ENCODE measurements around the gene FCRL4.

The FCRL4 gene

DNA sequence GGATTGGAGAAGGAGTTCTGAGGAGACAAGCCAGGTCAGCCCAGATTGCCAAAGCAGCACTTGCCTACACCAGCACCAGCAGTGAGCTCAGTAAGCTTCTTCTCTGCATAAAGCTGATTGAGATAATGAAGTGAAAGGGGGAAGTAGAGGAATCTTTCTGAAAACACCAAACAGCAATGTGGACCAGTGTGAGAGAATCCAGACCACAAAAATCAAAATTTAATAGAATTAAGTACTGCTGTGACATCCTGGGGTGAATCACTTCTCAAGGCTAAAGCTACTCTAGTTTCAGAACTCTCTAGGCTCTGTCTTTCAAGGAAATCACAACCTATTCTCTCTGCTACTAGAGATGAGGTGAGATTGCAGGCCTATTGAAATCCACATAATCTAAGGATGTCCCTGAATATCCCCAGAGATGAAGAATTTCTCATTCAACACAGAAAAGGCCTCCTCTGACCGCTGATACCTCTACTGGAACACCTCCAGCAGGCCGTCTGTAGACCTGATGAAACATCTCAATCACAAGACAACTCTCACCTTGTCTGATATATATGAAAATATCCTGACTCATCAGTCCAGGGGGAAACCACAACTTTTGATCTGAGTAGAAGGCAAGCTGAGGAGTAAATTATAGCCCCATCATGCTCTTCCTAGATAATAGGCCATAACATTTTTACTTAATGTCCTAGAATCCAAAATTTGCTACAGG, at the start of gene FCRL4:
FCRL4 (minus strand) TSS at position 127 of the 709 bp plus-strand sequence. CDS start 141 bp downstream, outside the sequence.
- no peak for DNase-seq (ENCODE audit: low read depth in 2 of 2)

DNA sequence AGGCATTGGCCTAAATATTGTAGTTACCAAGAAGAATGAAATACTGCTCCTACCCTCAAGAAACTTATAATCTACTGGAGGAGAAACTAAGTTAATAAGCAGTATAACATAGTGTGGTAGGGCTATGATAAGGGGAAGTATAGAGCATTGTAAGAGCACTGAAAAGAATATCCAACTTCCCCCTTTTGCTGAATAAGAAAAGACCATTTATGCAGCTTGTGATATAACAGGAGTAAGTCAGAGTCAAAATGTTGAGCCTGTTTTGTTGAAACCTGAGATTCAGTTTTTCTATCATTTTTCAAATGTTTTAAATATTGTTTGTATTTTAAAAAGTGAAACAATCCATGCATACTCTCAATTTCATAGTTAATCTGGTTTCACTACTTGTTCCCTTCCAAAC, 48.3 kb upstream of the FCRL4 start:
- no peak for DNase-seq (ENCODE audit: low read depth in 2 of 2)

GRCh38 chr1:157641177-157641576, 43.3 kb upstream of the FCRL4 start:
- DNase-seq (ENCODE audit: low read depth in 2 of 2) = no peak

- DNase-seq (ENCODE audit: low read depth in 2 of 2) = no peak
Observed at GRCh38 chr1:157639800-157640199, 41.9 kb upstream of the FCRL4 start.

GRCh38 chr1:157628773-157629172, 30.9 kb upstream of the FCRL4 start:
- no peak for DNase-seq (ENCODE audit: low read depth in 2 of 2)

DNA sequence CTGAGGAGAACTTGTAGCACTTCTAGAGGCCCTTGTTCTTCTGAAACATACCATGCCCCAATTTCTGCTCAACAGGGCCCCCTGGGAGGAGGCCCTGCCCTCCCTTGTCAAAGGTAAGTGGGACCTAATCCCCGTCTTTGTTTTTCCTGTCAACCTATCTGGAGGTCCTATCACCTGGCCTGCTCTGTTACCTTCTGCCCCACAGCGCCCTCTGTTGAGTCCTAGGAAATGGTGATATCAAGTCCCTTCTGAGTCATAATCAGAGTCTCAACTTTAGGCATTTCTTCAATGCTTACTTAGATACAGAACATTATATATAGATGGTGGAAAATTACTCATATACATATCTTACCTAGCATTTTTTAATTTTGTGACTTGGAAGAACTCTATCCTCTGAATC, 28.2 kb upstream of the FCRL4 start:
- DNase-seq (ENCODE audit: low read depth in 2 of 2) = peak in 1 of 2 donors; percentile 4

GRCh38 chr1:157624471-157624870, 26.6 kb upstream of the FCRL4 start:
- DNase-seq (ENCODE audit: low read depth in 2 of 2) = no peak

DNA sequence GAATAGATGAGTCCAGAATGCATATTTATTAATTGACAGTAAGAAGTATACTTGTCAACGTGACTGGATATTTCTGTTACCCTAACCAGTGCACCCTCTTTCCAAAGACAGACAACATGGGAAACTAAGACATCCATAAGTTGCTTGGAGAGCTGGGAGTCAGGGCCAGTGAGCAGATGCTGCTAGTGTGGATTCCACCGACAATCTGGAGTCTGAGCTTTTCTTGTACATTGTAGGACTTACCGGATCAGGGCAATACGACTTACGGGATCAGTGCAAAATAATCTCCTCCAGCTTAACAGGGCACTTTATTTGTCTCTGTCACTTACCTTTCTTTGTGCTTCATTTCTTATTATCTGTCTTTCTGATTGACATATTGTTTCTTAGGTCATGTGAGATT, 24.6 kb upstream of the FCRL4 start:
- DNase-seq (ENCODE audit: low read depth in 2 of 2) = no peak

GRCh38 chr1:157618190-157618589, 20.3 kb upstream of the FCRL4 start:
- DNase-seq (ENCODE audit: low read depth in 2 of 2) = no peak

DNA sequence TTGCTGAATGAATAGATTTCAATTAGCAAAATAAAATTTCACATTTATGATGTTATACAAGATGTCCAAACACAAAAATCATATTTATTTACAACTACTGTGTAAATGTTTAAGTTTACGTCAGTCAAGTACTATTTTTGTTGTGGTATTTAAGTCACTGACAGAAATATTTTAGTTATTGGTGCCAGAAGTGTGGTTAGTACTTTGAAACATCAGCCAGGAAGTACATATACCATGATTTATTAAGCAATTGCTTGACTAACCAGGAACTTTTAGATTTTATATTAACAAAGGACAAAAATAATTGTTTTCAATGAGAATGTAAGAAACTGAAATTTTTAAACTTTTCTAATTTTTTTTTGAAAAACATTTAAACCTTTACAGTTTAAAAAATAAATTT, 2.4 kb upstream of the FCRL4 start:
- DNase-seq (ENCODE audit: low read depth in 2 of 2) = no peak

DNA sequence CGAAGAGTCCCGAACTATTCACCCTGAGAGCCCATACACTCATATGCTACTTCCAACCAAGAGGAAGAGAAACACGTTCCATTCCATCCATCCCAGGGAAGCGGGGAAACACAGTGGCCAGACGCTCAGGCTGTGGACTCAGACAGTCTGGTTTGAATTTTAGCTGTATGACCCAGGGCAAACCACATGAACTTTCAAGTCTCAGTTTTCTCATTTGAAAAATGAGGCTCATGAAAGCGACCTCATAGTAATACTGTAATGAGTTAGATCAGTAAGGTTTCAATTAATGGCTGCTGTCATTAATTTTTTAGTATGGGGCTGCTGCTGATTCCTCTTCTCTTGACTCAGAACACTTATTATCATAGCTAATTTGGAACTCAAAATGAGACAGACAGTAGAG, 1.5 kb downstream of the FCRL4 start:
- DNase-seq (ENCODE audit: low read depth in 2 of 2) = no peak

DNA sequence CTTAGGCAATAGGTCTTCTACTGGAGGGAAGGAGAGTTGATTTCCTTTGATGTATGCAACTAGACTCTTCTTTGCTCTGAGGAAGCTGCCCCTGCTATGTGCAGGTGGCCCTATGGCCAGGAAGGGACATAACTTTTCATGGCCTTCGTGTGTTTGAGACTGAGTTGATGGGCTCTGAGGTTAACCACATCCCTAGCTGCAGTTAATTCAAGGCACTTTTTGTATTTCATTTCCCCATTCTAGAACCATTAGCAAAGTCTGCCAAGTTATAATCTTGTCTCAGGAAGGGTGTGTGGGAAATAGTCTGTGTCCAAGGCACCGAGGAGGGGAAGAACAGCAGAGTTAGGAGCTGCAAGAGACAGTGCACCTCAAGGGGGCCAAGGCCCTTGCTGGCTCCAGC, 2.5 kb downstream of the FCRL4 start:
- DNase-seq (ENCODE audit: low read depth in 2 of 2) = no peak

- DNase-seq (ENCODE audit: low read depth in 2 of 2) = no peak
Observed at GRCh38 chr1:157585984-157586383, 11.9 kb downstream of the FCRL4 start.

GRCh38 chr1:157584503-157584902, 13.4 kb downstream of the FCRL4 start:
- DNase-seq (ENCODE audit: low read depth in 2 of 2) = no peak

DNA sequence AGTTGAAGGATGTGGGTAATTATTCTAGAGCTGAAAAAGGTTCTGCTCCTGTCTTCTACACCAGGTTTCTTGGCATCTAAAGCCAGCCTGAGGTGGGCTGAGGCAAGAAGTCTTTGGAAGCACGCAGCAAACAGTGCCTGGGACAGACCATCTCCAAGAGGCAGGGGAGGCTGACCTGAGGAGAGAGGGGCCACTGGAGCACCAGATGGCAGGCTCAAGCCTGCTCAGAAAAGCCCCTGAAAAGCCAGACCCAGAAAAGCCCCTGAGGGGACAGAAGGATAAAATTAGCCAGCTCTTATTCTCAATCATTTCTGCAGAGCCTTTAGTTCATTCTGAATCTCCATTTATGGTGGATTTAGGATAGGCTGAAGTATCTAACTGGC, 17.1 kb downstream of the FCRL4 start:
- no peak for DNase-seq (ENCODE audit: low read depth in 2 of 2)

DNA sequence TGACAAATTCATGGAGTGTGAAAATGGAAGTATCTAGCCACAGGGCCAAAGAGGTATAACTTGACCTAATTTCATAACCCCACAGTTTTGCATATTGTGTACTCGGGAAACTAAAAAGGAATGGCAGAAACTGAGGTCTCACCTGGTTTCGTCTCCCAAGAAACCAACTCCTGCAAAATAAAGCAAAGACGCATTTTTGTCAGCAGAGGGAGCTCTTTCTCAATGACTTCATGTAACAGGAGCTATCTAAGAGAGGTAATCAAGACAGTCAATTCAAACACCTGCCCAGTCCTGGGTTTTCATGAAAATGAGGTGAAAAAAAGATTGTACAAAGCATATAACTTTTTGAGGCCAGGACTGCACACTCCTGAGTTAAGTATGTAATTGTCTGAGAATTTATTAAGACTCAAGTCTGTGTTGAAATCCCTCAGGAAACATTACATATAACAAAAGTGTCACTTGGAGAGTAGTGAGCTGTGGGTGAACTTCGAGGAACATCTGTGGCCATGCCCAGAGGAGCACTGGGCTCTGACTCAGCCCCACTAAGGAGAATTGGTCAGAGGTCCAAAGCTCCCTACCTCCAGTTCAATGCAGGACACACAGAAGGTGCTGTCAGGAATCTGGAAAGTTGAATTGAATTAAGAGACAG, 17.6 kb downstream of the FCRL4 start:
- peak in 1 of 2 donors; percentile 4 for DNase-seq (ENCODE audit: low read depth in 2 of 2)

- DNase-seq (ENCODE audit: low read depth in 2 of 2) = no peak
Observed at GRCh38 chr1:157577420-157577819, 20.5 kb downstream of the FCRL4 start.

- no peak for DNase-seq (ENCODE audit: low read depth in 2 of 2)
Observed at GRCh38 chr1:157575744-157576143, 22.1 kb downstream of the FCRL4 start.

GRCh38 chr1:157574836-157575235, 23.0 kb downstream of the FCRL4 start:
- DNase-seq (ENCODE audit: low read depth in 2 of 2) = no peak

DNA sequence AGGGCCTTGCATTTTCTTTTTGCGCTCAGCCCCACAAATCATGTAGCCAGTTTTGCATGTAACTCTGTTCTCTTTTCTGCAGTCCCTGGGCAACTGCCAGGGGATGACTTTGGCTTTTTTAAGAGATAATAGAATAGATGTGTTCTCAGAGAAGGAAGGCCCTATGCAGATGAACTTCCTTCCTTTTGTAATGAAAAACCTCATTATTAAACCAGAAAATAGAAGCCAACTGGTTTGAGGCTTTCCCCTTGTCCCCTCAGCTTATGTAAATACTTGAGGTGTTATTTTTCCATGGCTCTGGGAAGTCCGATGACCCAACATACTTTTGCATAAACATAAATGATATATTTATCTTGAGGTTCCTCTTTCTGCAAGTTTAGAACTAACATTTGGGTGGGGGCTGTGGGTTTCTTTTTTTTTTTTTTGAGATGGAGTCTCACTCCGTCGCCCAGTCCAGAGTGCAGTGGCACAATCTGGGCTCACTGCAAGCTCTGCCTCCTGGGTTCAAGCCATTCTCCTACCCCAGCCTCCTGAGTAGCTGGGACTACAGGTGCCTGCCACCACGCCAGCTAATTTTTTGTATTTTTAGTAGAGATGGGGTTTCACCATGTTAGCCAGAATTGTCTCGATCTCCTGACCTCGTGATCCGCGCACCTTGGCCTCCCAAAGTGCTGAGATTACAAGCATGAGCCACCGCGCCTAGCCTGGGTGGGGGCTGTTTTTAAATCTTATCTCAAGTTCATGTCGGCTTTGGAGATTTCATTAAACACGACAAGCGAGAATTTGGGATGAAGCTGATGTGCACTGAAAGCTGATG, 31.2 kb downstream of the FCRL4 start:
- DNase-seq (ENCODE audit: low read depth in 2 of 2) = no peak

DNA sequence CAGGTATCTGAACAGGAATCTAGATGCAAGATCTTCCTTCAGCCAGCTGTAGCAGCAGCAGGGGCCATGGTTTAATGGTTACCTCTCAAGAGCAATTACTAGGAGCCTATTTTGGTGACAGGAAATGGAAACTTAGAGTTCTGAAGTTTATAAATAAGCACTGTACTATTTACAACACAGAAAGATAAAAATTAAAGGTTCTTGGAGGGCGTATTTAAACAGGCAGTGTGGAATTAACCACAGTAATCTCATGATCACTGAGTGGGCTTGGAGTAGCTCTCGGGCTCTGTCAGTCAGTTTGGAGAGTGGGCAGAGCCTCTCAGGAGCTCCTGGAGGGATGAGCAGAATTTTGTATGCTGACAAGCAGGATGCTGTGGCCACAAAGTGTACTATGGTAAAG, 35.4 kb downstream of the FCRL4 start:
- DNase-seq (ENCODE audit: low read depth in 2 of 2) = no peak

GRCh38 chr1:157558119-157558518, 39.8 kb downstream of the FCRL4 start:
- DNase-seq (ENCODE audit: low read depth in 2 of 2) = no peak

All from stimulated activated CD4-positive, alpha-beta T cell treated with anti-CD3 and anti-CD28 coated beads, Interleukin-15, amount 100 ng/mL, for 48 hours (primary cell).